ENCODE results near the gene TIPRL.
"Not testable (repeated sequence)": the region's sequence is repeated elsewhere in the genome, so short reads cannot be mapped to it uniquely, and the experiment has no call there.

Gene TIPRL

DNA sequence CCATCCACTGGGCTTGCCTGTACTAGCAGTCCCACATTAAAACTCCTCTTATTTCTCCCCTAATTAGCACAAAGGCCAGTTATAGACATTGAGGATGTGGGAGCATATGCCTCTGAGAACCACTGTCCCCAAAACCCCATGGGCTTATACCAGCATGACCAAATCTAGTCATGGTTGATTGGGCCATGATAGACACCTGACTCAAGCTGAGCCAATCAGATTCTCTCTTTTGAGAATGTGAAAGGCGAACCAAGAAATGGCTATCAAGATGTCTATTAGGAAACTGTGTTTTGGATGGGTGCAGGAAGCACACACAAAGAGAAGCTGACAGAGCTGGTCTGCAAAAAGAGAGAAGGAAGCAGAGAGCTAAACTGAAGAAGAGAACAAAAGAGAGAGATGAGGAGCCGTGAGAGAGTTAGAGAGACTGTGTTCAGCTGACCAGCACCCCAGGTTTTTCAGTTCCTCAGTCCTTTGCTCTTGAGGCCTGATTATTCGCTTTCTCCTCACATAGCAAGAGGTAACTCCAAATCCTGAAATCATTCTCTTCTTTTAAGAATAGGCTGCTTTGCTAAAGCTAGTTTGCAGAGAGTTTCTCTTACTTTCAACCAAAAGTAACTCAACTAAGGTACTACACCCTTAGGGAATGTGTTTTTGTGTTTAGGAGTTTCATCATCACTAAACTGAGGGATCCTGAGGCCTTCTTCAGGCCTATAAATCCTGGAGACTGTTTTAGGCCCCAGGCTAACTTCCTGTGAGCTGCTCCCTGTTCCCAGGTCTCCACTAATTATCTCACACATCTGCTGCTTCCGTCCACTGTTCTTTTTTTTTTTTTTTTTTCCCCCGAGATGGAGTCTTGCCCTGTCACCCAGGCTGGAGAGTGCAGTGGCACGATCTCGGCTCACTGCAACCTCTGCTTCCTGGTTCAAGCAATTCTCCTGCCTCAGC, 7.9 kb upstream of the TIPRL start:
- peak overlapping the region; percentile 83 for H3K27ac Mint-ChIP-seq
- DNase-seq = no peak
- peaks cover 15% of the 10 kb centered on the region for H3K9me3 Mint-ChIP-seq
- H3K4me1 Mint-ChIP-seq = peaks cover 16% of the 10 kb centered on the region
- H3K36me3 Mint-ChIP-seq (ENCODE audit: low read depth) = no peaks in the 10 kb centered on the region
- H3K4me3 Mint-ChIP-seq = no peak overlapping the region
- TF ChIP-seq, protein P1, sequence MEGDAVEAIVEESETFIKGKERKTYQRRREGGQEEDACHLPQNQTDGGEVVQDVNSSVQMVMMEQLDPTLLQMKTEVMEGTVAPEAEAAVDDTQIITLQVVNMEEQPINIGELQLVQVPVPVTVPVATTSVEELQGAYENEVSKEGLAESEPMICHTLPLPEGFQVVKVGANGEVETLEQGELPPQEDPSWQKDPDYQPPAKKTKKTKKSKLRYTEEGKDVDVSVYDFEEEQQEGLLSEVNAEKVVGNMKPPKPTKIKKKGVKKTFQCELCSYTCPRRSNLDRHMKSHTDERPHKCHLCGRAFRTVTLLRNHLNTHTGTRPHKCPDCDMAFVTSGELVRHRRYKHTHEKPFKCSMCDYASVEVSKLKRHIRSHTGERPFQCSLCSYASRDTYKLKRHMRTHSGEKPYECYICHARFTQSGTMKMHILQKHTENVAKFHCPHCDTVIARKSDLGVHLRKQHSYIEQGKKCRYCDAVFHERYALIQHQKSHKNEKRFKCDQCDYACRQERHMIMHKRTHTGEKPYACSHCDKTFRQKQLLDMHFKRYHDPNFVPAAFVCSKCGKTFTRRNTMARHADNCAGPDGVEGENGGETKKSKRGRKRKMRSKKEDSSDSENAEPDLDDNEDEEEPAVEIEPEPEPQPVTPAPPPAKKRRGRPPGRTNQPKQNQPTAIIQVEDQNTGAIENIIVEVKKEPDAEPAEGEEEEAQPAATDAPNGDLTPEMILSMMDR (IDR thresholded peaks at IDR 0.05) = no peak
- H3K27me3 Mint-ChIP-seq (ENCODE audit: low read depth, poor library complexity) = no peaks in the 10 kb centered on the region

DNA sequence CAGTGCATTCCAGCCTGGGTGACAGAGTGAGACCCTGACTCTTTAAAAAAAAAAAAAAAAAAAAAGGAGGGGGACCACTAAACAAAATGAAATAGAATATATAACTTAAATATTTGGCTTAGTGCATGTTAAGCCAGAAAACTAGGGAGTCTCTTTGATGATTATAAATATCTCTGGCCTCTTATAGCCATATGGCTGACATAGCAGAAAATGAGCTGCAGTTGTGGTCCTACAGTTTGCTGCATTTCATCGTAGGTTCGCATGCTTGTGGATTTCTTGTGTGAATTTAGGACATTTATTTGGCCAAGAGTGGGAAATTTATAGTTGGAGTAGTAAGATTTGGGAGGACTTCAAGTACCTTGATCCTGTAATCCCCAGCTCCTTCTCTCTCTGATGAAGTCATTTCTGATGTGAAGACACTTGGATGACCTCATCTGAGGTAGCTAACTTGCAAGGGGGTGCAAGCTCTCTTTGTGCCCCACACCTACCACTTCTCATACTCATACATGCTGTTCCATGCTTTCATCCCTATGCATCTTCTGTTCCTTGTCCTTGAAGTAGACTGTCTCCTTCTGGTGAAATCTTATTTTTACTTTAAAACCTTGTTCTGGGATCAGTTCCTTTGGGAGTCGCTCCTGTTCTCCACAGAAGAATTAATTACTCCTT, 6.4 kb upstream of the TIPRL start:
- H3K4me3 Mint-ChIP-seq = no peak overlapping the region
- H3K27me3 Mint-ChIP-seq (ENCODE audit: low read depth, poor library complexity) = no peaks in the 10 kb centered on the region
- no peak for DNase-seq
- H3K4me1 Mint-ChIP-seq = peaks cover 16% of the 10 kb centered on the region
- TF ChIP-seq, protein P1 (IDR thresholded peaks at IDR 0.05) = no peak
- no peaks in the 10 kb centered on the region for H3K36me3 Mint-ChIP-seq (ENCODE audit: low read depth)
- peaks cover 15% of the 10 kb centered on the region for H3K9me3 Mint-ChIP-seq
- H3K27ac Mint-ChIP-seq = no peak overlapping the region

DNA sequence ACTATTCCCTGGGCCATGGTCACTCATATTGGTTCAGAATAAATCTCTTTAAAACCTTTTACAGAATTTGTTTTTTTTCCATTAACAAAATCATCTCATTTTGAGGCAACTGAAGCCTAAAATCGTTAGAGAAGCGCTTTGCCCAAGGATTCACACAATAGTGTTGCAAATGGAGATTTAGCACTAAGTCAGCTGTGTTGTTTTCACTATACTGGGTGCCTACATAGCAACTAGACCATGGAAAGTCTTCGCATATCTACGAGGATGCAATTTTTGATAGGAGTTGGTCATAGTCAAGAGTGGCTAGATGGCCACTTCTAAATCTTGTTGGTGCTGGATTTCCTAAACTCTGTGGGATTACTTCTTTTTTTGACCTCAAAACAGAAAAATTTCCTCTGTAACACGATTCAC, 530 bp upstream of the TIPRL start:
- Mint-ChIP-seq H3K27ac (no peak overlapping the region), H3K27me3 (ENCODE audit: low read depth, poor library complexity) (no peaks in the 10 kb centered on the region), H3K9me3 (peaks cover 15% of the 10 kb centered on the region), H3K4me3 (no peak overlapping the region), H3K36me3 (ENCODE audit: low read depth) (no peaks in the 10 kb centered on the region), H3K4me1 (no peaks in the 10 kb centered on the region)
- DNase-seq = no peak
- TF ChIP-seq, protein P1 (IDR thresholded peaks at IDR 0.05) = no peak

DNA sequence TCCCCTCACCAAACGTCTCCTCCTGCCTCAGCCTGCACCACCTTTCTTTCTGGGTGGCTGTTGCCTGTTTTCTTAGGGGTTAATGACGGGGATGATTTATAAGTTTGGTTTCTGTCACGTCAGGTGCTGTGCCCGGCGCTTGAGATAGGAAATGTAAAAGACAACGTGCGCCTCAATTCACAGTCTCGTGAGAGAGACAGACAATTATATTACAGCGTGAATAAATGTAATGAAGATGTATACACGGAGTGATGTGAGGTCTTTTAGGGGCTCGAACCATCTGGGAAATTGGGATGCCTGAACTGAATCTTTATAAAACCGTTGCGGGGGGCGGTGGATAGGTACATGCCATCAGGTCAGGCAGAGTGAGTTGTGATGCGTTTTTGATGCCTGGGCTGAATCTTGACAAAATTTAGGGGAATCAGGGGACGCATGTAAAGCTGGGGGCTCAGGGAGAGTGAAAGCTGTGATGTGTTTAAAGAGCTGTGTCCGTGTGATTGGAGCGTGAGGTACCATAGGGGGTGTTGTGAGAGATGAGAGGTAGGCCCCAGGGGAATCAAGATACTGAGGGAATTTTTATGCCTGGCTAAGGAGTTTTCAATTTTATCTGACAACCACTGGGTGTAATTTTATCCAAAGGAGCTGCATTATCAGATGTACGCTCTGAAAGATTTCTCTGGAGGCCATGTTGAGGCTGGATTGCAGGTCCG, 831 bp downstream of the TIPRL start:
- TF ChIP-seq, protein P1 (IDR thresholded peaks at IDR 0.05) = no peak
- no peak overlapping the region for H3K27ac Mint-ChIP-seq
- no peaks in the 10 kb centered on the region for H3K4me1 Mint-ChIP-seq
- peak; percentile 1 for DNase-seq
- H3K9me3 Mint-ChIP-seq = peaks cover 11% of the 10 kb centered on the region
- H3K4me3 Mint-ChIP-seq = no peak overlapping the region
- H3K27me3 Mint-ChIP-seq (ENCODE audit: low read depth, poor library complexity) = no peaks in the 10 kb centered on the region
- peaks cover under 1% of the 10 kb centered on the region for H3K36me3 Mint-ChIP-seq (ENCODE audit: low read depth)

DNA sequence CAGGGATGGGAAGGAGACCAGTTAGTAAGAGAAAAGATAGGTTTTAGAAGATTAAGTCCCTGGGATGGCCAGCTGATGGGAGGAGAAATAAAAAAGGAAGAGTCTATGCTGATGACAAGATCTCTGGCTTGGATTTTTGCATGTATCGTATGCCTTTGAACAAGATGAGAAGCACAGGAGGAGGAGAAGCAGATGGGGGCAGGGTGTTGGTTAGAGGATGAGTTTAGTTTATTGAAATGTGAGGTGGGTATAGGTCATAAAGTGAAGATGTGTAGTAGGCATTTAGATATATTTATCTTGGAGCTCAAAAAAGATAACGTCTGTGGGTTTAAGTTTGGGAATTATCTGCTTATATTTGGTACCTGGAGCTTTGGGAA, 1.4 kb downstream of the TIPRL start:
- H3K4me1 Mint-ChIP-seq = no peaks in the 10 kb centered on the region
- peaks cover 6% of the 10 kb centered on the region for H3K36me3 Mint-ChIP-seq (ENCODE audit: low read depth)
- peaks cover 6% of the 10 kb centered on the region for H3K9me3 Mint-ChIP-seq
- TF ChIP-seq, protein P1 (IDR thresholded peaks at IDR 0.05) = no peak
- DNase-seq = no peak
- H3K4me3 Mint-ChIP-seq = no peak overlapping the region
- no peaks in the 10 kb centered on the region for H3K27me3 Mint-ChIP-seq (ENCODE audit: low read depth, poor library complexity)
- no peak overlapping the region for H3K27ac Mint-ChIP-seq

DNA sequence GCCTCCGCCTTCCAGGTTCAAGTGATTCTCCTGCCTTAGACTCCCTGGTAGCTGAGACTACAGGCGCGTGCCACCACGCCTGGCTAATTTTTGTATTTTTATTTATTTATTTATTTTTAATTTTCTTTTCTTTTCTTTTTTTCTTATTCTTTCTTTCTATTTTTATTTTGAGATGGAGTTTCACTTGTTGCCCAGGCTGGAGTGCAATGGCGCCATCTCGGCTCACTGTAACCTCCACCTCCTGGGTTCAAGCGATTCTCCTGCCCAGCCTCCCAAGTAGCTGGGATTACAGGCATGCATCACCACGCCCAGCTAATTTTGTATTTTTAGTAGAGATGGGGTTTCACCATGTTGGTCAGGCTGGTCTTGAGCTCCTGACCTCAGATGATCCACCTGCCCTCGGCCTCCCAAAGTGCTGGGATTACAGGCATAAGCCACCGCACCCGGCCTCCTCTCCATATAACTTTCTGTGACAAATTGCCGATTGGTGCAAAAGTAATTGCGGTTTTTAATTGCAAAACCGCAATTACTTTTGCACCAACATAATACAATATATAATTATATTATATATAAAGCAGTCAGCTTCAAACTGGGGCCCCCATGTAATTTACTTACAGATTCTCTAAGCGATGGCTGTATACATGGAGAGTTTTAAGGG, 2.4 kb downstream of the TIPRL start:
- H3K9me3 Mint-ChIP-seq; H3K4me1 Mint-ChIP-seq; DNase-seq; H3K36me3 Mint-ChIP-seq (ENCODE audit: low read depth); H3K27ac Mint-ChIP-seq; H3K27me3 Mint-ChIP-seq (ENCODE audit: low read depth, poor library complexity): not testable (repeated sequence)
- H3K4me3 Mint-ChIP-seq = peak overlapping the region; percentile 57

Measured in nephron progenitor cell (in vitro differentiated cells).